ENCODE results near the gene RABGAP1L. TPM values are rescaled to one million over a fixed set of nuclear protein-coding genes. Genes with fewer than 3 reads are reported as not detected.

Gene RABGAP1L
- total RNA-seq, 1 donor from 2014 or later, result 48.5 TPM

- TF ChIP-seq, protein P1, sequence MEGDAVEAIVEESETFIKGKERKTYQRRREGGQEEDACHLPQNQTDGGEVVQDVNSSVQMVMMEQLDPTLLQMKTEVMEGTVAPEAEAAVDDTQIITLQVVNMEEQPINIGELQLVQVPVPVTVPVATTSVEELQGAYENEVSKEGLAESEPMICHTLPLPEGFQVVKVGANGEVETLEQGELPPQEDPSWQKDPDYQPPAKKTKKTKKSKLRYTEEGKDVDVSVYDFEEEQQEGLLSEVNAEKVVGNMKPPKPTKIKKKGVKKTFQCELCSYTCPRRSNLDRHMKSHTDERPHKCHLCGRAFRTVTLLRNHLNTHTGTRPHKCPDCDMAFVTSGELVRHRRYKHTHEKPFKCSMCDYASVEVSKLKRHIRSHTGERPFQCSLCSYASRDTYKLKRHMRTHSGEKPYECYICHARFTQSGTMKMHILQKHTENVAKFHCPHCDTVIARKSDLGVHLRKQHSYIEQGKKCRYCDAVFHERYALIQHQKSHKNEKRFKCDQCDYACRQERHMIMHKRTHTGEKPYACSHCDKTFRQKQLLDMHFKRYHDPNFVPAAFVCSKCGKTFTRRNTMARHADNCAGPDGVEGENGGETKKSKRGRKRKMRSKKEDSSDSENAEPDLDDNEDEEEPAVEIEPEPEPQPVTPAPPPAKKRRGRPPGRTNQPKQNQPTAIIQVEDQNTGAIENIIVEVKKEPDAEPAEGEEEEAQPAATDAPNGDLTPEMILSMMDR (IDR thresholded peaks at IDR 0.05; ENCODE audit: unreplicated experiment), result no peak
- Mint-ChIP-seq H3K27me3 (ENCODE audit: low read depth) (no peaks in the 10 kb centered on the region), H3K9me3 (no peaks in the 10 kb centered on the region), H3K4me3 (no peak overlapping the region), H3K4me1 (peaks cover 13% of the 10 kb centered on the region), H3K27ac (no peak overlapping the region), H3K36me3 (no peaks in the 10 kb centered on the region)
- no peak for DNase-seq (ENCODE audit: low spot score in 2 of 2, unreplicated experiment in 2 of 2)
These were observed 5.5 kb downstream of the RABGAP1L start for GRCh38 chr1:174164826-174165225.

DNA sequence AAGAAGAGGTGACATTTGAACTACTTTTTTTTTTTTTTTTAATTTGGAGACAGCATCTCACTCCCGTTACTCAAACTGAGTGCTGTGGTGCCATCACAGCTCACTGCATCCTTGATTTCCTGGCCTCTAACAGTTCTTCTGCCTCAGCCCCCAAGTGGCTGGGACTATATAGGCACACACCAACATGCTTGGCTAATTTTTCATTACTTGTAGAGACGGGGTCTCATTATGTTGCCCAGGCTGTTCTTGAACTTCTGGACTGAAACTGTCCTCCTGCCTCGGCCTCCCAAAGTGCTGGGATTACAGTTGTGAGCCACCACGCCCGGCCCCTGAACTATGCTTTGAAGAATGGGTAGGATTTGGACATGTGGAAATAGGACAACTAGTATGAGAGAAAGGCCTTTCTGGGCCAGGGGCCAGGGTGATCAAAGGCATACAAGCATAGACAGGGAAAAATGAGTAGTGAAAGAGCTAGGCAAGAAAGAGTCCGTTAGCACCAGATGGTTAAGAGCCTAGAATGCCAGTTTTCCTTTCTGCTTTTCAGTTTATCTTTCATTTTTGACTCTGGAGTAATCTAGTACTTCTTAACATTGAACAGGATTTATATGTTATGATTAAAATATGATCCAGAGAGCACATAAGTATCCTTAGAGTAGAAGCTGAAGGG, 6.3 kb downstream of the RABGAP1L start:
- peaks cover 6% of the 10 kb centered on the region for H3K4me1 Mint-ChIP-seq
- DNase-seq (ENCODE audit: low spot score in 2 of 2, unreplicated experiment in 2 of 2), result no peak
- peak overlapping the region; percentile 22 for H3K27ac Mint-ChIP-seq
- H3K4me3 Mint-ChIP-seq, result no peak overlapping the region
- TF ChIP-seq, protein P1 (IDR thresholded peaks at IDR 0.05; ENCODE audit: unreplicated experiment), result no peak
- H3K36me3 Mint-ChIP-seq, result no peaks in the 10 kb centered on the region
- no peaks in the 10 kb centered on the region for H3K9me3 Mint-ChIP-seq
- no peaks in the 10 kb centered on the region for H3K27me3 Mint-ChIP-seq (ENCODE audit: low read depth)

DNA sequence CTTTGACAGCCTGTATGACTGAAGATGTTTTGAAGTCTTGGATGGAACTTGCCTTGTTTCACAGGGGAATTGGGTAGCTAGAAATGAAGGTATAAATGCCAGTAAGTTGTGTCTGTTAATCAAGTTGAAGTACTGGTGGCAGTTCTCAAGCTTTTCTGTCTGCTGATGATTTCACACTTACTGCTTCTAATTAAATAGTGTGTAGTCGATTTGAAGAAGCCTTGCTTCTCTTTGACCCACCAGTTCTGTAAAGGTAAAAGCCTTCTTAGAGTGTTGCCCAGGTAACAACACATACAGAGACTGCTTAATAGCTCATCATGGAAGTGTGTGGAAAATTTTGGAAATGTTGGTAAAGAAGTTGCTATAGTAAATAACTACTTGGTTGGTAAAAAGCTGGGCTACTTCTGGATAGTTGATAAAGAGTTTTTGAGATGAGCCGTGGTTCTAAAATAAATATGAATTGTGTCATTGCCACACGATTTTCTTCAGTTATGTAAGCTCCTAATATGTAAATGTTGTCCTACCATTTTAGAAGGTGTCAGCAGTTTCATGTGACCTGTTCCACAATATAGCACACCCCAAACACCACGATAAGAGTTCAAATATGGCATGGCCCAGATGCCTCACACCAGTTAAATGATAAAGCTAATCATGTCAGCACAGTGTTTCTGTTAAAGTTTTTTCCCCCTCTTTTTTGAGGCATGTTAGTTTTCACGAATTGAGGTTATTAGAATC, 7.4 kb downstream of the RABGAP1L start:
- Mint-ChIP-seq H3K36me3 (no peaks in the 10 kb centered on the region), H3K27ac (no peak overlapping the region), H3K9me3 (no peaks in the 10 kb centered on the region), H3K4me1 (peaks cover 5% of the 10 kb centered on the region), H3K27me3 (ENCODE audit: low read depth) (no peaks in the 10 kb centered on the region), H3K4me3 (no peak overlapping the region)
- TF ChIP-seq, protein P1 (IDR thresholded peaks at IDR 0.05; ENCODE audit: unreplicated experiment), result no peak
- no peak for DNase-seq (ENCODE audit: low spot score in 2 of 2, unreplicated experiment in 2 of 2)

DNA sequence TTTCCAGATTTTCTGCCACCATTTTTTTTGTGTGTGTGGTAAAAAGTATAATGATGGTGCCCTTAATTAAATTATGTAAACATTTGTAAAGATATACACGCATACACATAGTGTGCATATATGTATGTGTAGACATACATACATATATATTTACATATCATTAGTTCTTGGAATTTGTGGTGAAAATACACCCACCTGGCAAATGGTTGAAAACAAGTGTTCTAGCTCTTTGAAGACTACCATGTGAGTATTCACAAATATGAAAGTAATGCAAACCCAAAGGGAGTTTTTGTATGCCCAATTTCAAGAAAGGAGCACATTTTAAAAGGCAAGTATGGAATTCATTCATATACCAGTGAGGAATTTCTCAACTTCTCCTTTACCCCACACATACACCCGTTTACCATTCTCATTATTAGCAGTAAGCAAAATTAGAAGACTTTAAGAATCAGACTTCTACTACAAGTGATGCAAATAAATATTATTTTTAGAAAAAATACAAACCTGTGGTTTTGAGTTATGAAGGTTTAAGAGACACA, 8.0 kb downstream of the RABGAP1L start:
- no peak for DNase-seq (ENCODE audit: low spot score in 2 of 2, unreplicated experiment in 2 of 2)
- H3K36me3 Mint-ChIP-seq, result no peaks in the 10 kb centered on the region
- no peaks in the 10 kb centered on the region for H3K27me3 Mint-ChIP-seq (ENCODE audit: low read depth)
- peaks cover under 1% of the 10 kb centered on the region for H3K4me1 Mint-ChIP-seq
- TF ChIP-seq, protein P1 (IDR thresholded peaks at IDR 0.05; ENCODE audit: unreplicated experiment), result no peak
- no peaks in the 10 kb centered on the region for H3K9me3 Mint-ChIP-seq
- no peak overlapping the region for H3K4me3 Mint-ChIP-seq
- no peak overlapping the region for H3K27ac Mint-ChIP-seq

DNA sequence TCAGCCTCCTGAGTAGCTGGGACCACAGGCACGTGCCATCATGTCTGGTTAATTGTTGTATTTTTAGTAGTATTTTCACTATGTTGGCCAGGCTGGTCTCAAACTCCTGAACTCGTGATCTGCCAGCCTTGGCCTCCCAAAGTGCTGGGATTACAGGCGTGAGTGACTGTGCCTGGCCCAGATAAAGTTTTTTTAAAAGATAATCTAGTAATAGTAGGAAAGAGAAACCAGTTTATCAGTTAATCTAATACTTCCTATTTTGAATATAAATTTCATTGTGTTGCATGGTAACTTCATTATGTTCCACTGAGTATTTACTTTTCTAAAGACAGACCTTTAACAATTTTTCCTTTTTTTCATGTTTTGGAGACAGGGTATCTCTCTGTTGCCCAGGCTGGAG, 10.0 kb downstream of the RABGAP1L start:
- no peaks in the 10 kb centered on the region for H3K36me3 Mint-ChIP-seq
- H3K27me3 Mint-ChIP-seq (ENCODE audit: low read depth), result no peaks in the 10 kb centered on the region
- H3K4me3 Mint-ChIP-seq, result no peak overlapping the region
- no peaks in the 10 kb centered on the region for H3K4me1 Mint-ChIP-seq
- no peak overlapping the region for H3K27ac Mint-ChIP-seq
- no peaks in the 10 kb centered on the region for H3K9me3 Mint-ChIP-seq
- TF ChIP-seq, protein P1 (IDR thresholded peaks at IDR 0.05; ENCODE audit: unreplicated experiment), result no peak
- DNase-seq (ENCODE audit: low spot score in 2 of 2, unreplicated experiment in 2 of 2), result no peak
